WTC11 (cell line): ENCODE measurements around the gene SPATA6. TPM values are rescaled to one million over a fixed set of nuclear protein-coding genes. Genes with fewer than 3 reads are reported as not detected.

Source experiments
- ATAC-seq: fragments of 200-7000 bp; cut with Tn5 transposase; 2 replicates; pipeline ENCODE4 v1.10.0; 2021; ENCODE audit warnings: mild to moderate bottlenecking, moderate library complexity
- CTCF ChIA-PET: fragments of 300-600 bp; sonication (Branson Sonifier 250); formaldehyde crosslinking; loops from one replicate; lab custom pipeline; 2021; ENCODE audit warnings: antibody characterized with exemption; lab: Charles Lee
- POLR2A ChIA-PET: fragments of 350-600 bp; sonication (Branson Sonifier 250); formaldehyde crosslinking; loops from one replicate; lab custom pipeline; 2021; ENCODE audit warnings: antibody characterized with exemption; lab: Charles Lee
- DNase-seq: peaks from one replicate; pipeline ENCODE4 v3.0.0; 2021; ENCODE audit warnings: low spot score
- H3K27ac Mint-ChIP-seq: 2 replicates; pipeline ENCODE4 v1.8.0; 2021; ENCODE audit warnings: mixed read lengths
- H3K27me3 Mint-ChIP-seq: 2 replicates; pipeline ENCODE4 v1.8.0; 2021; ENCODE audit warnings: low read depth, mild to moderate bottlenecking, moderate library complexity, mixed read lengths
- H3K36me3 Mint-ChIP-seq: 2 replicates; pipeline ENCODE4 v1.8.0; 2021; ENCODE audit warnings: mixed read lengths
- H3K4me1 Mint-ChIP-seq: 2 replicates; pipeline ENCODE4 v1.8.0; 2022; ENCODE audit warnings: mixed read lengths
- H3K4me3 Mint-ChIP-seq: 2 replicates; pipeline ENCODE4 v1.8.0; 2021; ENCODE audit warnings: mild to moderate bottlenecking, moderate library complexity, mixed read lengths
- H3K9me3 Mint-ChIP-seq: 2 replicates; pipeline ENCODE4 v1.8.0; 2021; ENCODE audit warnings: mixed read lengths
- ATF1 ChIP-seq: sonication (generic); formaldehyde crosslinking; IDR thresholded peaks from 2 replicates; pipeline ENCODE4 v1.8.1; 2023; ENCODE audit warnings: mild to moderate bottlenecking, moderate library complexity, missing genetic modification reagents
- ATF2 ChIP-seq: sonication (generic); formaldehyde crosslinking; IDR thresholded peaks from 2 replicates; pipeline ENCODE4 v1.8.1; 2022; ENCODE audit warnings: low read depth, missing genetic modification reagents, borderline replicate concordance
- CREM ChIP-seq: sonication (generic); formaldehyde crosslinking; IDR thresholded peaks from 2 replicates; pipeline ENCODE4 v1.8.1; 2022; ENCODE audit warnings: mild to moderate bottlenecking, missing genetic modification reagents, moderate library complexity
- ESRRA ChIP-seq: sonication (generic); formaldehyde crosslinking; IDR thresholded peaks from 2 replicates; pipeline ENCODE4 v1.8.1; 2022; ENCODE audit warnings: mild to moderate bottlenecking, missing genetic modification reagents, borderline replicate concordance
- FOXK1 ChIP-seq: sonication (generic); formaldehyde crosslinking; IDR thresholded peaks from 2 replicates; pipeline ENCODE4 v1.8.0; 2022; ENCODE audit warnings: mild to moderate bottlenecking, moderate library complexity, missing genetic modification reagents
- GABPB1 ChIP-seq: sonication (generic); formaldehyde crosslinking; IDR thresholded peaks from 2 replicates; pipeline ENCODE4 v1.8.1; 2023; ENCODE audit warnings: mild to moderate bottlenecking, missing genetic modification reagents
- GTF2I ChIP-seq: fragments of 250-450 bp; sonication (Bioruptor Pico); conservative IDR thresholded peaks from 2 replicates; pipeline ENCODE4 v1.4.0; 2021; ENCODE audit warnings: mild to moderate bottlenecking
- HMGXB4 ChIP-seq: sonication (generic); formaldehyde crosslinking; IDR thresholded peaks from 2 replicates; pipeline ENCODE4 v1.8.1; 2023; ENCODE audit warnings: mild to moderate bottlenecking, moderate library complexity, missing genetic modification reagents
- NR1H2 ChIP-seq: sonication (generic); formaldehyde crosslinking; IDR thresholded peaks from 2 replicates; pipeline ENCODE4 v1.9.0; 2021; ENCODE audit warnings: mild to moderate bottlenecking, moderate library complexity, missing genetic modification reagents
- NR3C1 ChIP-seq: sonication (generic); formaldehyde crosslinking; conservative IDR thresholded peaks from 2 replicates; pipeline ENCODE4 v1.8.1; 2023; ENCODE audit warnings: low read depth, mild to moderate bottlenecking, missing genetic modification reagents
- SP1 ChIP-seq: sonication (generic); formaldehyde crosslinking; conservative IDR thresholded peaks from 2 replicates; pipeline ENCODE4 v1.8.1; 2022; ENCODE audit warnings: missing genetic modification reagents
- TEAD1 ChIP-seq: sonication (generic); formaldehyde crosslinking; IDR thresholded peaks from 2 replicates; pipeline ENCODE4 v1.8.0; 2022; ENCODE audit warnings: mild to moderate bottlenecking, missing genetic modification reagents
- TP53 ChIP-seq: sonication (generic); formaldehyde crosslinking; IDR thresholded peaks from 2 replicates; pipeline ENCODE4 v1.8.1; 2023; ENCODE audit warnings: mild to moderate bottlenecking, missing genetic modification reagents
- ZBTB43 ChIP-seq: sonication (generic); formaldehyde crosslinking; IDR thresholded peaks from 2 replicates; pipeline ENCODE4 v1.8.1; 2023; ENCODE audit warnings: mild to moderate bottlenecking, missing genetic modification reagents
- ZMAT4 ChIP-seq: fragments of 250-450 bp; sonication (Bioruptor Pico); IDR thresholded peaks from 2 replicates; pipeline ENCODE4 v1.9.0; 2021; ENCODE audit warnings: mild to moderate bottlenecking
- ZNF232 ChIP-seq: sonication (generic); formaldehyde crosslinking; IDR thresholded peaks from 2 replicates; pipeline ENCODE4 v1.8.0; 2022; ENCODE audit warnings: mild to moderate bottlenecking, missing genetic modification reagents
- ZNF317 ChIP-seq: sonication (generic); formaldehyde crosslinking; IDR thresholded peaks from 2 replicates; pipeline ENCODE4 v1.8.1; 2023; ENCODE audit warnings: low read depth, mild to moderate bottlenecking, moderate library complexity, missing genetic modification reagents, borderline replicate concordance
- ZNF396 ChIP-seq: fragments of 250-450 bp; sonication (Bioruptor Pico); IDR thresholded peaks from 2 replicates; pipeline ENCODE4 v1.8.0; 2021; ENCODE audit warnings: mild to moderate bottlenecking, moderate library complexity, borderline replicate concordance
- ZNF512 ChIP-seq: sonication (generic); formaldehyde crosslinking; IDR thresholded peaks from 2 replicates; pipeline ENCODE4 v1.8.1; 2022; ENCODE audit warnings: missing genetic modification reagents, borderline replicate concordance
- total RNA-seq: library from RNA; stranded (reverse); gene quantifications from 3 replicates; pipeline ENCODE4 v1.2.3, GENCODE V29; 2021

SPATA6 gene
- total RNA-seq, 1 experiment from 2014 or later: 17.7 TPM

- ATAC-seq (no peak), DNase-seq (no peak)
- H3K36me3 Mint-ChIP-seq: peaks cover 13% of the 10 kb centered on the region
- TF ChIP-seq GTF2I (CRISPR knock-in tag) (no peak), SP1 (CRISPR knock-in tag) (no peak), ZNF396 (CRISPR knock-in tag) (no peak), CREM (CRISPR knock-in tag) (no peak), ATF1 (CRISPR knock-in tag) (no peak), ZNF512 (no peak), TP53 (no peak), GABPB1 (CRISPR knock-in tag) (no peak), NR3C1 (no peak), ZNF232 (CRISPR knock-in tag) (no peak)
- H3K4me3 Mint-ChIP-seq: no peak overlapping the region
- peaks cover 4% of the 10 kb centered on the region; the same call in 1 of the 2 replicates for H3K4me1 Mint-ChIP-seq
- no peak overlapping the region for H3K27ac Mint-ChIP-seq
- CTCF ChIA-PET: no interaction called here
- H3K27me3 Mint-ChIP-seq: peaks cover 7% of the 10 kb centered on the region
- POLR2A ChIA-PET: no interaction called here
- H3K9me3 Mint-ChIP-seq: peaks cover 23% of the 10 kb centered on the region
These were observed 179.3 kb downstream of the SPATA6 start for GRCh38 chr1:48292706-48293105.

- H3K9me3 Mint-ChIP-seq: peaks cover 28% of the 10 kb centered on the region
- TF ChIP-seq ESRRA (CRISPR knock-in tag) (no peak), ZNF396 (CRISPR knock-in tag) (no peak), ZBTB43 (CRISPR knock-in tag) (no peak), ATF2 (CRISPR knock-in tag) (no peak), NR1H2 (CRISPR knock-in tag) (no peak), HMGXB4 (CRISPR knock-in tag) (no peak), TEAD1 (no peak), FOXK1 (CRISPR knock-in tag) (no peak), ZNF317 (CRISPR knock-in tag) (no peak), ZMAT4 (no peak)
- DNase-seq: no peak
- peaks cover 16% of the 10 kb centered on the region for H3K36me3 Mint-ChIP-seq
- H3K4me3 Mint-ChIP-seq: no peak overlapping the region
- H3K27me3 Mint-ChIP-seq: peaks cover 7% of the 10 kb centered on the region
- peaks cover 4% of the 10 kb centered on the region; the same call in 1 of the 2 replicates for H3K4me1 Mint-ChIP-seq
- peak; percentile 22 for ATAC-seq
- H3K27ac Mint-ChIP-seq: no peak overlapping the region
- ChIA-PET POLR2A (no interaction called here), CTCF (no interaction called here)
These were observed 180.6 kb downstream of the SPATA6 start for GRCh38 chr1:48291421-48291820.
